ENCODE results near the gene RGS7BP. TPM values are rescaled to one million over a fixed set of nuclear protein-coding genes. Genes with fewer than 3 reads are reported as not detected.

RGS7BP gene
- total RNA-seq, 1 donor from 2014 or later, result 2.4 TPM

GRCh38 chr5:64526734-64527439 is 21.1 kb downstream of the RGS7BP start:
- Histone ChIP-seq H3K9me3 (no peaks in the 10 kb centered on the region), H3K27ac (no peak overlapping the region), H3K36me3 (no peaks in the 10 kb centered on the region), H3K4me1 (no peaks in the 10 kb centered on the region), H3K27me3 (no peaks in the 10 kb centered on the region), H3K4me3 (no peak overlapping the region)
- ATAC-seq, result no peak
- no peak for DNase-seq
- no peak for TF ChIP-seq CTCF (IDR thresholded peaks at IDR 0.05)
- intact Hi-C loops (cut with DNase I), result no loop called here

- no peak for TF ChIP-seq CTCF (IDR thresholded peaks at IDR 0.05)
- H3K36me3 ChIP-seq, result no peaks in the 10 kb centered on the region
- H3K27me3 ChIP-seq, result no peaks in the 10 kb centered on the region
- no peak for ATAC-seq
- DNase-seq, result no peak
- intact Hi-C loops (cut with DNase I), result no loop called here
- no peaks in the 10 kb centered on the region for H3K9me3 ChIP-seq
- no peaks in the 10 kb centered on the region for H3K4me1 ChIP-seq
- H3K4me3 ChIP-seq, result no peak overlapping the region
- H3K27ac ChIP-seq, result no peak overlapping the region
These were observed 24.3 kb downstream of the RGS7BP start for GRCh38 chr5:64530076-64530475.

DNA sequence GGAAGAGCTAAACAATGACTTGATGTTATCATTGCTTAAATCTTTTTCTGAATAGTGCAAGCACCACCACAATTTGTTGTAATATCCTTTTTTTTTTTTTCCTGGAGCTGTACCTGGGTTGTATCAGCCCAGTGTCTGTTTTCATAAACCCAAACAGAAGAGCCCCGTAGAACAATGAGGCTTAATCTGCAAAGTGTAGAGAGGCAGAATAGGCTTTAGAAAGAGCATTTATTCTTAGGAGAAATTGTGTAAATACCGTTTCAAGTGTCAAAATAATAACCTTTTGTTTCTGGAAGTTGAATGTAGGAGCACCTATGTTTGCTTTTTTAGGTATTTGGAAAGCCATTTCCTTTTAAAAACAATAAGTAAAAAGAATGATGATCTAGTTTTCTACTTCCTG is 26.4 kb downstream of the RGS7BP start:
- no peak for DNase-seq
- intact Hi-C loops (cut with DNase I), result no loop called here

GRCh38 chr5:64532657-64533056 is 26.8 kb downstream of the RGS7BP start:
- Histone ChIP-seq H3K27me3 (no peaks in the 10 kb centered on the region), H3K4me1 (no peaks in the 10 kb centered on the region), H3K36me3 (no peaks in the 10 kb centered on the region), H3K9me3 (no peaks in the 10 kb centered on the region), H3K4me3 (no peak overlapping the region), H3K27ac (no peak overlapping the region)
- intact Hi-C loops (cut with DNase I), result no loop called here
- no peak for DNase-seq
- no peak for ATAC-seq
- TF ChIP-seq CTCF (IDR thresholded peaks at IDR 0.05), result no peak

More for the DNA sequence above, 26.4 kb downstream of the RGS7BP start:
- TF ChIP-seq CTCF (IDR thresholded peaks at IDR 0.05), result no peak
- no peak overlapping the region for H3K27ac ChIP-seq
- no peak overlapping the region for H3K4me3 ChIP-seq
- no peaks in the 10 kb centered on the region for H3K36me3 ChIP-seq
- H3K4me1 ChIP-seq, result no peaks in the 10 kb centered on the region
- H3K27me3 ChIP-seq, result no peaks in the 10 kb centered on the region
- no peak for ATAC-seq
- H3K9me3 ChIP-seq, result no peaks in the 10 kb centered on the region

- no peaks in the 10 kb centered on the region for H3K4me1 ChIP-seq
These were observed 28.2 kb downstream of the RGS7BP start for GRCh38 chr5:64534033-64534432.

More at GRCh38 chr5:64534033-64534432, 28.2 kb downstream of the RGS7BP start:
- TF ChIP-seq CTCF (IDR thresholded peaks at IDR 0.05), result no peak
- no peak for ATAC-seq
- H3K9me3 ChIP-seq, result no peaks in the 10 kb centered on the region
- no peak for DNase-seq
- intact Hi-C loops (cut with DNase I), result no loop called here
- H3K27me3 ChIP-seq, result no peaks in the 10 kb centered on the region
- H3K27ac ChIP-seq, result no peak overlapping the region
- H3K4me3 ChIP-seq, result no peak overlapping the region
- H3K36me3 ChIP-seq, result no peaks in the 10 kb centered on the region

Data from upper lobe of right lung (tissue), 1 donor.